HG03196 (cell line): ENCODE measurements around the gene GALNT18.

Experiments
- ATAC-seq: cut with Tn5 transposase; IDR thresholded peaks from one replicate; pipeline ENCODE4 v1.9.1; 2021; ENCODE audit not compliant: unreplicated experiment

The GALNT18 gene

GRCh38 chr11:11568651-11569229, 53.1 kb downstream of the GALNT18 start:
- no peak for ATAC-seq

GRCh38 chr11:11567936-11568650, 53.7 kb downstream of the GALNT18 start:
- ATAC-seq = no peak

GRCh38 chr11:11565636-11566035, 56.2 kb downstream of the GALNT18 start:
- ATAC-seq = no peak

GRCh38 chr11:11563200-11563975, 58.4 kb downstream of the GALNT18 start:
- ATAC-seq = no peak

- ATAC-seq = no peak
Measured at GRCh38 chr11:11561991-11562390, 59.8 kb downstream of the GALNT18 start.

GRCh38 chr11:11558826-11559225, 63.0 kb downstream of the GALNT18 start:
- ATAC-seq = no peak

- ATAC-seq = no peak
Measured at GRCh38 chr11:11558396-11558795, 63.4 kb downstream of the GALNT18 start.

GRCh38 chr11:11555208-11555607, 66.6 kb downstream of the GALNT18 start:
- no peak for ATAC-seq

- no peak for ATAC-seq
Measured at GRCh38 chr11:11553573-11553972, 68.2 kb downstream of the GALNT18 start.

- ATAC-seq = no peak
Measured at GRCh38 chr11:11552529-11553087, 69.2 kb downstream of the GALNT18 start.

GRCh38 chr11:11550534-11550933, 71.3 kb downstream of the GALNT18 start:
- ATAC-seq = no peak

- no peak for ATAC-seq
Measured at GRCh38 chr11:11545285-11546275, 76.2 kb downstream of the GALNT18 start.

GRCh38 chr11:11543656-11544055, 78.1 kb downstream of the GALNT18 start:
- no peak for ATAC-seq

- no peak for ATAC-seq
Measured at GRCh38 chr11:11540157-11540556, 81.6 kb downstream of the GALNT18 start.

GRCh38 chr11:11538277-11538960, 83.4 kb downstream of the GALNT18 start:
- no peak for ATAC-seq

- no peak for ATAC-seq
Measured at GRCh38 chr11:11537871-11538270, 83.9 kb downstream of the GALNT18 start.

GRCh38 chr11:11537372-11537771, 84.4 kb downstream of the GALNT18 start:
- no peak for ATAC-seq

GRCh38 chr11:11536650-11537049, 85.2 kb downstream of the GALNT18 start:
- no peak for ATAC-seq

GRCh38 chr11:11535611-11536010, 86.2 kb downstream of the GALNT18 start:
- no peak for ATAC-seq

GRCh38 chr11:11534981-11535380, 86.8 kb downstream of the GALNT18 start:
- ATAC-seq = no peak
